GM21447 (cell line): Measurements from ENCODE around the gene KIZ.
A peak's percentile ranks its signal among the peaks of the same experiment; 100 is the strongest.

ENCODE experiments used
- ATAC-seq: cut with Tn5 transposase; IDR thresholded peaks from one replicate; pipeline ENCODE4 v1.9.1; 2021; ENCODE audit not compliant: unreplicated experiment

Gene KIZ

GRCh38 chr20:21125849-21126580 is at the start of gene KIZ:
Gene KIZ (plus strand): TSS chr20:21126082. CDS start chr20:21126116, 34 bp downstream.
- peak; percentile 93 for ATAC-seq

DNA sequence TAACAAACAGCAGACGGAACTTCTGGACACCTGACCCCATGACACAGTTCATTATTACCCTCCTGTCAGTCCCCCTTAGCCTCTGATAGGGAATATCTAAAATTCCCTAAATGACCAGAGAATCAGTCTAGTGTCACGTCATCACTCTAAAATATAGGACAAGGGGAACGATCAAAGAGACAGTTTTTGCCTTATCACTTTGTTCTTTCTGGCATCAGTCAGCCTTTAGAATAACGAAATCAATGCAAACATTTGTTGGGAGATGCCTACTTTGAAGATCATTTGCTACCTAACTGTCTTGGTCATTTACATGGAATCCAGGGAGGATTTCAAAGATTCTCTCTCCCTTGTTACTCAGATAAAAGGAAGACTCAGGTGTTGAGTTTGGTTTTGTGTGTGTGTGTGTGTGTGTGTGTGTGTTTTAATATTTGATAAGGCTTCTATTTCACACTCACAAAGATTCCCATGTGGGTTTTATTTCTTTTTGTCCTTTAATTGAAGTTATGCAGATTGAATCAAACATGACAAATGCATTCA is 48.0 kb upstream of the KIZ start:
- no peak for ATAC-seq

- ATAC-seq: no peak
These were observed 43.3 kb upstream of the KIZ start for GRCh38 chr20:21082584-21082983.

- ATAC-seq: no peak
These were observed 42.0 kb upstream of the KIZ start for GRCh38 chr20:21083825-21084325.

DNA sequence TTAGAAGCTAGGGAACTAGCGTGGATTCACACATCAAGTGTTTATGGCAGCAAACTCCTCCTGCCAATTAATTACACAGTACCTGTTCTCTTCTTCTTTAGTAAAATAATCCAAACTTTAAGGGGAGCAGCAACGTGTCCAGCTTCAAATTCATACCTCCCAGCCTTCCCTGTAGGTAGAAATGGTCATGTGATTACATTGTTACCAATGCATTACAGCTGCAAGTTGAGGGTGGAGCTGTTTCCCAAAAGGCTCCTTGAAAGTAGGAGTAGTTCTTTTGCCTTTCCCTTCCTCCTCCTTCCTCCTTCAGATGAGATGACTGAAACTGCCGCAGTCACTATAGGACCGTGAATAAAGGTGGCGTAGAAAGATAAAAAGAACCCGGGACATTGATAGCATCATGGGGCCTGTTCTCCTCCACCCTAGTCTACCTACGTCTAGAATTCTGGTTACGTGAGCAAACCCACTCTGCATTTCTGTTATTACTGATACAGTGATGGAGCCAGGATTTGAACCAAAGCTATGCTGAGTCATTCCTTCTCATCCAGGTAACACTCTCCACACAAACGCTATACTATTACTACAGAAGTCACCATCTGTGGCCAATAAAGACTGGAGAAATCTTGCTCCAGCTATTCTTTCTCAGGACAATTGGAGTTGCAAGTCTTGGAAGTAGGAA is 37.9 kb upstream of the KIZ start:
- ATAC-seq: no peak

DNA sequence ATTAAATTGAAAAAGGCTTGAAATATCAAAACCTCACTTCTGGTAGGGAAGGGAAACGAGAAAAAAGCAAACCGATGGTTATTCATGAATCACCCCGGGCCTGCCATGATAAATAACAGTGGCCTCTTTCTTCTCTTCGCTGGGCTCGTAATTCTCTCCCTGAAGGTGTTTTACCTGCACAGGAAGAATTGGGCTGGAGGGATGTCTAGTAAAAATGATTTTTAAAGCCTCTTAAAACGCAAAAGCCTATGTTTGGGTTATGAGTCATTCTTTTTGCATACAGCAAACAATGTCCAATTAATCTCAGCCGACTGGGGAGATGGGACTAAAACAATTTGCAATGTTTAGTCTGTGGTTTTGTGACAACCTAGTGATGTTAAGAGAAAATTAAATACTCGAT is 36.5 kb upstream of the KIZ start:
- ATAC-seq: no peak

DNA sequence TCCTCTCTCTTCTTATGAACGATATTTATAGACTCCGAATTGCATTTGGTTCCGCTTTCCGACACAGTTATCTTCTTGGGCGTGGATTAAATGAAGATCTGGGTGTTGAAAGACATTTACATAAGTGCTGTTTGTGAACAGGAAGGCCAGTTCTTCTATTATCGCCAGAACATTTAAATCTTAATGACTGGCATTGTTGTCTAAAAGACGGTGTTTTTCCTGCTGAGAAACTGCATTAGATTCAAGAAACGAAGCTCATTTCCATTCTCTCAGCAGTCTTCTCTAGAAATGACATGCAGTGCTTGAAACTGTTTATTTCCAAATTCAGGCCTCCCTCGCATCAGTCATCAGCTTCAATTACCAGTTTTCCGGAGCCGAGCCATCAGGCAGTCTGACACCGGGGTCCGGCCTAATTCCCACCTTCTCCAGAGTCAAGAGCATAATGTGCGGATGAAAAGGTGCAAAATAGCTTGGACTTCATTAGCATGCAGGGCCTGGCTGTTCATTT is 35.7 kb upstream of the KIZ start:
- ATAC-seq: no peak

DNA sequence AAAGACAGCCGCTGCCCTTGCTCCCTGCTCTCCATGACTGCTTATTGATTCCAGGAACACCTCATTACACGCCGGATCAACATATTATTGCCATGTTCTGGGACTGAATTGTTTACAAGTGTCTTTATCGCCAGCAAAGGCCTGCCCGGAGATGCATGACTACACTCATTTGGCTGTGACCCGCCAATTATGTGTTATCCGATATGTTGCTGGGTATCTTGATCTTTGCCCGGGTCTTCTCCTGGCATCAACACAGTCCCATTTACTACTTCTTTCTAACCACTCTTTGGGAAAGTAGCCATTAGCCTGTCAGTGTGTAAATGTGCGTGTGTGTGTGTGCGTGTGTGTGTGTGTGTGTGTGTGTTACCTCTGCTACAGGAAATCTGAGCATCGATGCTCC is 35.2 kb upstream of the KIZ start:
- ATAC-seq: no peak

GRCh38 chr20:21092806-21093205 is 33.1 kb upstream of the KIZ start:
- no peak for ATAC-seq

DNA sequence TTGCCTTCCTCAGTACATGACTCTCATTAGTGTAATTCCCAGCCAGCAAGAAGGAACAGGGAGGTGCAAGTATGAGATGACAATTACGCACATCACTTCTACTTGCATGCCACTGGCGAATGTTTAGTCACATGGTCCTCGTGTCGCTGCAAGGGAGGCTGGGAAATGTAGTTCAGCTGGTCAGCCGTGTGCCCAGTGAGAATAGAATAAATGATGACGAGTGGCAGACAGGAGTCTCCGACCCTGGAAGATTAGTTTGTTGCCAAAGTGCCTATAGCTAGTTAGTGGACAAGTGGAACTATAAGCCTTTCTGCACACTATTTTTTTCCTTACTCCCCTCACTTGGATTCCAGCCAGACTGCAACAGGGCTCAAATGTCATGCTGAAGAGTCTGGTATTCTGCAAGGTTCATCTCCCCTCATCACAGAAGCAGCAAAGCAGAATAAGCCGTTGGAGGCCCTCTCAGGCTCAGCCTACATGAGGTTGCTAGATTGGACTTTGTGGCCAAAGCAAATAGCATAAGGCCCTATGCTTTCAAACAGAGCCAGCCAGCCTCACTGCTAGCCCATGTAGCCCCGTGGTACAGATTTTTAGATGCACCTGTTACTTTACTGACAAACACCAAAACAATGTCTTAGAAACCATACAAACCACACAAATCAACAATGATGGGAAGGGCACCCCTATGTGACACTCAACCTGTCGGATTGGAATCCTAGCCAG is 29.4 kb upstream of the KIZ start:
- peak; percentile 51 for ATAC-seq

- peak; percentile 36 for ATAC-seq
These were observed 25.9 kb upstream of the KIZ start for GRCh38 chr20:21099751-21100577.

GRCh38 chr20:21100578-21101452 is 25.1 kb upstream of the KIZ start:
- ATAC-seq: no peak

DNA sequence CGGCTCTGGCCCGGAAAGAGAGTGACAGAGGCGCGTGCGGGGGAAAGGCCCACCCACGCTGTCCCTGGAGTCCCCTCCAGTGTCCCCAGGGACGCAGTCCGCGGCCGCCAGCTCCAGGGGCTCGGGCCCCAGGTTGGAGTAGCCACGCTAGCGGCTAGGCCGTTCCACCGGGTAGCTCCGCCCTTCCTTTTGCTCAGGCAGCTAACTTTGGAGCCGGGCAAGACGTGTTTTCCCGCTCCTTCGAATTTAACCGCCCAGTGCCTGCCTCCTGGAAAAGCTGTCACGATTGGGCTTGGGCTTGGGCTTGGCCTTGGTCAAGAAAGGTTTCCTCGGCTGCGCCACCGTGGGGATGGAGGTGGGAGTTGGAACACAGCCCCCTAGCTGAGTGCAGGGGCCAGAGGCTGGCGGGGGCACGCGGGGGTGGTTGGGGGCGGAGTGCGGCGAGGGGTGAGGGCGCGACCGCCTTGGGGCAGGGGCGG is 24.4 kb upstream of the KIZ start:
- ATAC-seq: no peak

DNA sequence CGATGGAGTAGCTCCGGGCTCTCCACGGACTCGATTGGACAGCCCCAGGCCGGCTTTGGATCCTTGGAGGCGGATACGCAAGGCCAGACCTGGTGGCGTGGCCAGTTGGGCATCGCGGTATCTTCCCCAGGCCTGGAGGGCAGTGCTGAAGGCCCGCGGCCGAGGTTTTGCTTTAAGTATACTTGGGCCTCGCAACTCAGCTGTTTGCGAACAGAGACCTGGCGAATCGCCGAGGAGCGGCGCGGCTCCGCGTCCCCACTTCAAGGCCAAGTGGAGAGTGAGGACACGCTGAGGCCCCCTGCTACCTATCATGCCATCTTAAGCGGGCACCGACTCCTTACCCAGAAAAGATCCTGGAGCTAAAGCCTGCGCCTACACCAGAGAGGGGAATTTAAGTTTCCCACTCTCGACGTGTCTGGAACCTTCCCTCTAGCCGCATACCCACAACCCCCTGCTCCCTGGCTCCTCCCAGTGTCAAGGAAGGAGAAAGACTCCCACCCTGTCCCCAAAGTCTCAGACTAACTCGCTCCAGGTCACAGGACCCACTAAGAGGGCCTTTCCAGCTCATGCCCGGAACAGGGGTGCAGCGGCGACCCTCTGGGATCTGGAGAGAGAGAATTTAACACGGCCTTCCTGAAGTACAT is 23.8 kb upstream of the KIZ start:
- no peak for ATAC-seq

- ATAC-seq: no peak
These were observed 23.1 kb upstream of the KIZ start for GRCh38 chr20:21102603-21103311.

DNA sequence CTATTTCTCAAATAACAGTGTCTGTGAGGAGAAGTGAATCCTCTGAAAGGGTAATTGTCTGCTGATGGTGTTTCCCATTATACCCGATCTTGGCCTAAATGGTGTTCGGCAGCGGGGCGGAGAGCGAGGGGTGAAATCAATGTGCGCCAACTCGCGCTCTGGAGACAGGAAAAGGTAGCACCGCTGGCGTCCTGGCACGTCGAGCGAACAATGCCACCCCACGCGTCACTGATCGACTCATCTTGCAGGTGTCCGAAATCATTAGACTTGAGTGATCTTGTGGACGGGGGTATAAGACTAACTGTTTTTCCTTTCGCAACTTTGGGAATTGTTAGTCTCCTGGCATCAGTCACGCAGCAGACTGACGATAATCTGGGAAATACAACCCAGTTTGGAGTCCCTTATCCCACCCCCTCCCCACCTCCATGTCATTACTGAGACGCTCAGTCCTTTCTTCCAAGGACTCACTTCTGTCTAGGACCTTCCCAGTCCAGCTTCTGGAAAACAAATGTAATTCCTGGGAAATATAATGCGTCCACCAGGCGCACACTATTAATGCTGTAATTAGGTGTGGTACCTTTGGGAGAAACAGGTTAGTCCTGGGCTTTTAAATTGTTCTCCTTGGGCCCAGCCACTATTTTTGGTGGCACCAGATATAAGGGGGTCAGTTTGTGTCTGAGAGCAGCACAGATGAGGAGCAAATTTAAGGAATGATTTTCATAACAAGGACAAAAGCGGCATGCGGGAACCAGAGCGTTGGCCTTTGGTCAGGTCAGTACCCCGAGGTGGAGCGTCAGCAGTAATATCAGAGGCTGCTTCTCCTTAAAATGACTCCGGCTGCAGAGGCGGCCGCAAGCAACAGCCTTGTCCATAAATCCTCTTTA is 22.1 kb upstream of the KIZ start:
- no peak for ATAC-seq

DNA sequence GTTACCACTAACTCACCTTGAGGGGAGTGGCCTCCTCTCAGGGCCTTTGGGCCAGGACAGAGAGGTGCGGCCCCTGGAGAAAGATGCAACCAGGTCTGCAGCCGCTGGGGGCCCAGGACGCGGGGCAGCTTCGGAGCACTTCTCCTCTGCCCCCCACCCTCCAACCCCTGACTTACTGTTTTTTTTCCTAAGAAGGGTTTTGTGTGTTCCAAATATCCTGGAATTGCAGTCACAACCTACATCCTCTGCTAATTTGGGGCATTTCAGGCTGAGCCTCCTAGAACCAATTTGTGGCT is 21.5 kb upstream of the KIZ start:
- no peak for ATAC-seq
